HEK293 (cell line): ENCODE results near the gene MPPED1.

ENCODE experiments used
- ZNF555 ChIP-seq: fragments of 450-650 bp; formaldehyde crosslinking; conservative IDR thresholded peaks from 2 replicates; pipeline ENCODE4 v1.5.1; 2017; ENCODE audit warnings: missing biosample characterization, mild to moderate bottlenecking, missing genetic modification characterization, inconsistent platforms
- ZNF585B ChIP-seq: fragments of 450-650 bp; formaldehyde crosslinking; IDR thresholded peaks from 2 replicates; pipeline ENCODE4 v1.5.1; 2016; ENCODE audit warnings: missing biosample characterization, missing genetic modification characterization
- TF ChIP-seq, protein P1 (sequence below): fragments of 450-650 bp; formaldehyde crosslinking; IDR thresholded peaks from 2 replicates; pipeline ENCODE4 v1.5.1; 2016; ENCODE audit warnings: missing biosample characterization, missing genetic modification characterization
- TF ChIP-seq, protein P2 (sequence below): fragments of 450-650 bp; formaldehyde crosslinking; IDR thresholded peaks from 2 replicates; pipeline ENCODE4 v1.5.1; 2016; ENCODE audit warnings: missing biosample characterization, missing genetic modification characterization

DNA sequence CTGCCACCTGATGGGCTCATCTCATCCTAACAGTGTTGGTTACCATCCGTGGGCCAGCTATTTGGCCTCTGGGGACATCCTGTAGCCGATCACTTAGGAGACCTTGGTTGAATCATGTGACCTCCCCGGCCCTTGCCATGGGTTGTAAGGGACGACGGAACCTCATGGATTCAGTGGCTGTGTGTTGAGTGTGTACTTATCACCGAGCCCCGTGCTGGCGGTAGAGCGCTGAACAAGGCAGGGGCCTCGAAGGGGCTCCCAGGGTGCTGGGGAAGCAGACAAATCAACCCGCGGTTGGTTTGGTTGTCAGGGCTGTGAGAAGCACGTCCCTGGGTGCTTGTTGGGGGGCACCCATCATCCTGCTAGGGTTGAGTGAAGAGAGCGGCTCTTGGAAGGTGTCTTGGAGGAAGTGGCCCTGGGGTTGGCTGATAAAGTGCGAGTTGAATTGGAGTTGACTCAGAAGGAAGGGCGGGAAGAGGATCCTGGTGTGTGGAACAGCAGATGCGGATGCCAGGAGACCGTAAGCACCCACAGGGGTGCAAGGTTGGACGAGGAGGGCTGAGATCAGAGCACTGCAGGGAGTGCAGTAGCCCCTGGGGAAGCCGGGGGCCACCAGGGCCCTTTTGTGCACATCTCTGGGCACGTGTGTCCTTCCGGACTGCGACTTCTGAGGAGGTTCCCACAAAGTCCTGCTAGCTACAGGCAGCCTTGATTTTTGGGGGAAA lies 53.6 kb downstream of the MPPED1 start:
- TF ChIP-seq ZNF555 (tag by site-specific recombination): no peak
- TF ChIP-seq, protein P1, sequence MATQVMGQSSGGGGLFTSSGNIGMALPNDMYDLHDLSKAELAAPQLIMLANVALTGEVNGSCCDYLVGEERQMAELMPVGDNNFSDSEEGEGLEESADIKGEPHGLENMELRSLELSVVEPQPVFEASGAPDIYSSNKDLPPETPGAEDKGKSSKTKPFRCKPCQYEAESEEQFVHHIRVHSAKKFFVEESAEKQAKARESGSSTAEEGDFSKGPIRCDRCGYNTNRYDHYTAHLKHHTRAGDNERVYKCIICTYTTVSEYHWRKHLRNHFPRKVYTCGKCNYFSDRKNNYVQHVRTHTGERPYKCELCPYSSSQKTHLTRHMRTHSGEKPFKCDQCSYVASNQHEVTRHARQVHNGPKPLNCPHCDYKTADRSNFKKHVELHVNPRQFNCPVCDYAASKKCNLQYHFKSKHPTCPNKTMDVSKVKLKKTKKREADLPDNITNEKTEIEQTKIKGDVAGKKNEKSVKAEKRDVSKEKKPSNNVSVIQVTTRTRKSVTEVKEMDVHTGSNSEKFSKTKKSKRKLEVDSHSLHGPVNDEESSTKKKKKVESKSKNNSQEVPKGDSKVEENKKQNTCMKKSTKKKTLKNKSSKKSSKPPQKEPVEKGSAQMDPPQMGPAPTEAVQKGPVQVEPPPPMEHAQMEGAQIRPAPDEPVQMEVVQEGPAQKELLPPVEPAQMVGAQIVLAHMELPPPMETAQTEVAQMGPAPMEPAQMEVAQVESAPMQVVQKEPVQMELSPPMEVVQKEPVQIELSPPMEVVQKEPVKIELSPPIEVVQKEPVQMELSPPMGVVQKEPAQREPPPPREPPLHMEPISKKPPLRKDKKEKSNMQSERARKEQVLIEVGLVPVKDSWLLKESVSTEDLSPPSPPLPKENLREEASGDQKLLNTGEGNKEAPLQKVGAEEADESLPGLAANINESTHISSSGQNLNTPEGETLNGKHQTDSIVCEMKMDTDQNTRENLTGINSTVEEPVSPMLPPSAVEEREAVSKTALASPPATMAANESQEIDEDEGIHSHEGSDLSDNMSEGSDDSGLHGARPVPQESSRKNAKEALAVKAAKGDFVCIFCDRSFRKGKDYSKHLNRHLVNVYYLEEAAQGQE (tag by site-specific recombination): no peak
- TF ChIP-seq ZNF585B (tag by site-specific recombination): no peak
- TF ChIP-seq, protein P2, sequence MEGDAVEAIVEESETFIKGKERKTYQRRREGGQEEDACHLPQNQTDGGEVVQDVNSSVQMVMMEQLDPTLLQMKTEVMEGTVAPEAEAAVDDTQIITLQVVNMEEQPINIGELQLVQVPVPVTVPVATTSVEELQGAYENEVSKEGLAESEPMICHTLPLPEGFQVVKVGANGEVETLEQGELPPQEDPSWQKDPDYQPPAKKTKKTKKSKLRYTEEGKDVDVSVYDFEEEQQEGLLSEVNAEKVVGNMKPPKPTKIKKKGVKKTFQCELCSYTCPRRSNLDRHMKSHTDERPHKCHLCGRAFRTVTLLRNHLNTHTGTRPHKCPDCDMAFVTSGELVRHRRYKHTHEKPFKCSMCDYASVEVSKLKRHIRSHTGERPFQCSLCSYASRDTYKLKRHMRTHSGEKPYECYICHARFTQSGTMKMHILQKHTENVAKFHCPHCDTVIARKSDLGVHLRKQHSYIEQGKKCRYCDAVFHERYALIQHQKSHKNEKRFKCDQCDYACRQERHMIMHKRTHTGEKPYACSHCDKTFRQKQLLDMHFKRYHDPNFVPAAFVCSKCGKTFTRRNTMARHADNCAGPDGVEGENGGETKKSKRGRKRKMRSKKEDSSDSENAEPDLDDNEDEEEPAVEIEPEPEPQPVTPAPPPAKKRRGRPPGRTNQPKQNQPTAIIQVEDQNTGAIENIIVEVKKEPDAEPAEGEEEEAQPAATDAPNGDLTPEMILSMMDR: no peak
